Measurements from ENCODE around the gene DAPK2.

DNA sequence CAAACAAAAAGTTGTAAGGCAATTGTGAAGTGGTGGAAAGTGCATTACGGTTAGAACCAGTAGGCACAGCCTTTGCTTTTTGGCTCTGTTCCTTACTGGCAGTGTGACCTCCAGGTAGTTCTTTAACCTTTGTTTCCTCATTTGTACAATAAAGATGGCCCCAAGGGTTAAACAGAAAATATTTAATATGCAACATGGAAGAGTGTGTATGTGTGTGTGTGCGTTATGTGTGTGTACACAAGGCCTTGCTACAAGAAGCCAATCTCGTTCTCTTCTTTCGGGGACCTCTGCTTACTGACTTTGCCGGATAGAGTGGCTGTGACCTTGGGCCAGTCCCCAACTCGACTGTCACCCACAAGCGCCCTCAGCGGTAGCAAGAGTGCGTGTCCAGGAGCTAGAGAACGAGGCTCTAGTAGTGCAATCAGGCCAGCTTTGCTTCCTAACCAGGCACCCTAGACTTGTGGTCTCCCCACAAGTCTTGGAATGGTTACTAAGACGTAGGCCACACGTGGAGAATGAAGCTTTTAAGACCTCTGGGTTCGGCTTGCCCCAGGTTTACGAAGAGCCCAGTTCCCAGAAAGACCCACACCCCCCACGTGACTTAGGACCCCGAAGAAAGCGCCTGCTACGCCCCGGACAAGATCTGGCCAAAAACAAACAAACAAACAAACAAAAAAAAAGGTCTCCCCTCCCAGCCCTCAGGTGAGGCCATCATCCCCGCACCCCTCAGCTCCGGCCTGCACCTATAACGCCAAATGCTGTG is 46.8 kb upstream of the DAPK2 start:
- TF ChIP-seq, protein P1, sequence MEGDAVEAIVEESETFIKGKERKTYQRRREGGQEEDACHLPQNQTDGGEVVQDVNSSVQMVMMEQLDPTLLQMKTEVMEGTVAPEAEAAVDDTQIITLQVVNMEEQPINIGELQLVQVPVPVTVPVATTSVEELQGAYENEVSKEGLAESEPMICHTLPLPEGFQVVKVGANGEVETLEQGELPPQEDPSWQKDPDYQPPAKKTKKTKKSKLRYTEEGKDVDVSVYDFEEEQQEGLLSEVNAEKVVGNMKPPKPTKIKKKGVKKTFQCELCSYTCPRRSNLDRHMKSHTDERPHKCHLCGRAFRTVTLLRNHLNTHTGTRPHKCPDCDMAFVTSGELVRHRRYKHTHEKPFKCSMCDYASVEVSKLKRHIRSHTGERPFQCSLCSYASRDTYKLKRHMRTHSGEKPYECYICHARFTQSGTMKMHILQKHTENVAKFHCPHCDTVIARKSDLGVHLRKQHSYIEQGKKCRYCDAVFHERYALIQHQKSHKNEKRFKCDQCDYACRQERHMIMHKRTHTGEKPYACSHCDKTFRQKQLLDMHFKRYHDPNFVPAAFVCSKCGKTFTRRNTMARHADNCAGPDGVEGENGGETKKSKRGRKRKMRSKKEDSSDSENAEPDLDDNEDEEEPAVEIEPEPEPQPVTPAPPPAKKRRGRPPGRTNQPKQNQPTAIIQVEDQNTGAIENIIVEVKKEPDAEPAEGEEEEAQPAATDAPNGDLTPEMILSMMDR (IDR thresholded peaks at IDR 0.05) = no peak
- no peak for TF ChIP-seq POLR2A (IDR thresholded peaks at IDR 0.05)
- TF ChIP-seq POLR2AphosphoS5 (IDR thresholded peaks at IDR 0.05) = peak in 1 of 3 donors; percentile 8

All from transverse colon (tissue), 4 donors.